Endodermal cell (in vitro differentiated cells): ENCODE data around the gene GABPA. TPM values are rescaled to one million over a fixed set of nuclear protein-coding genes. Genes with fewer than 3 reads are reported as not detected.

ENCODE experiments used
- DNase-seq: peaks from one replicate; pipeline ENCODE4 v3.0.0-alpha.2; 2017
- H3K27ac ChIP-seq: 2 replicates; pipeline ENCODE4 v1.5.1; 2013; ENCODE audit warnings: mild to moderate bottlenecking, low read depth, low read length, moderate library complexity
- H3K27me3 ChIP-seq: 2 replicates; pipeline ENCODE4 v1.6.1; 2013; ENCODE audit warnings: mild to moderate bottlenecking, low read length, moderate library complexity; ENCODE audit not compliant: insufficient read depth, control insufficient read depth, poor library complexity, severe bottlenecking
- H3K36me3 ChIP-seq: 2 replicates; pipeline ENCODE4 v1.7.0; 2013; ENCODE audit warnings: mild to moderate bottlenecking, low read length, moderate library complexity; ENCODE audit not compliant: control insufficient read depth, insufficient read depth
- H3K4me1 ChIP-seq: one replicate; pipeline ENCODE4 v1.7.0; 2013; ENCODE audit warnings: low read length; ENCODE audit not compliant: control insufficient read depth, insufficient read depth
- H3K4me3 ChIP-seq: 2 replicates; pipeline ENCODE4 v1.5.1; 2013; ENCODE audit warnings: mild to moderate bottlenecking, low read length, moderate library complexity
- H3K9ac ChIP-seq: 2 replicates; pipeline ENCODE4 v1.6.1; 2013; ENCODE audit warnings: mild to moderate bottlenecking, low read length, moderate library complexity; ENCODE audit not compliant: poor library complexity, severe bottlenecking; ENCODE audit errors: extremely low read depth
- H3K9me3 ChIP-seq: 2 replicates; pipeline ENCODE4 v1.6.1; 2013; ENCODE audit warnings: mild to moderate bottlenecking, low read length, moderate library complexity; ENCODE audit not compliant: control insufficient read depth
- H3K27ac Mint-ChIP-seq: 2 replicates; pipeline ENCODE4 v1.8.0; 2020; ENCODE audit warnings: mixed read lengths
- H3K27me3 Mint-ChIP-seq: 2 replicates; pipeline ENCODE4 v1.8.0; 2021; ENCODE audit warnings: mild to moderate bottlenecking, mixed read lengths; ENCODE audit not compliant: insufficient read depth
- H3K36me3 Mint-ChIP-seq: 2 replicates; pipeline ENCODE4 v1.8.0; 2020; ENCODE audit warnings: low read depth, mixed read lengths
- H3K4me1 Mint-ChIP-seq: 2 replicates; pipeline ENCODE4 v1.8.0; 2020; ENCODE audit warnings: mixed read lengths
- H3K4me3 Mint-ChIP-seq: 2 replicates; pipeline ENCODE4 v1.8.0; 2020; ENCODE audit warnings: mild to moderate bottlenecking, moderate library complexity, mixed read lengths
- H3K9me3 Mint-ChIP-seq: 2 replicates; pipeline ENCODE4 v1.8.0; 2020; ENCODE audit warnings: mild to moderate bottlenecking, mixed read lengths
- WGBS, 2 experiments: methylation state at CpG; one replicate each; pipeline versions ENCODE4 v1.1.5 to v1.1.7; 2013; ENCODE audit warnings: missing lambda C conversion rate in 2 of 2, mixed read lengths in 1 of 2; ENCODE audit not compliant: insufficient coverage in 1 of 2, insufficient read length in 1 of 2; 5-methylcytosine and 5-hydroxymethylcytosine counted together
- total RNA-seq, 2 donors: library from RNA; stranded (reverse); fragmentation: NEBNext Ultra II Directional in 1 of 2; extraction: Animal tissue kit (Norgen Biotek cat#: 25700) in 1 of 2; gene quantifications; 2 replicates in 1 of 2; 3 replicates in 1 of 2; pipeline ENCODE4 v1.2.1, GENCODE V29; 2021
- TF ChIP-seq, protein P1 (sequence below): fragments of 200-600 bp; sonication (generic); conservative IDR thresholded peaks from 2 replicates; pipeline ENCODE4 v1.5.0; 2021; ENCODE audit warnings: antibody characterized with exemption, mild to moderate bottlenecking

The GABPA gene
- total RNA-seq, 2 donors from 2014 or later: 30.4 to 35.3 TPM

DNA sequence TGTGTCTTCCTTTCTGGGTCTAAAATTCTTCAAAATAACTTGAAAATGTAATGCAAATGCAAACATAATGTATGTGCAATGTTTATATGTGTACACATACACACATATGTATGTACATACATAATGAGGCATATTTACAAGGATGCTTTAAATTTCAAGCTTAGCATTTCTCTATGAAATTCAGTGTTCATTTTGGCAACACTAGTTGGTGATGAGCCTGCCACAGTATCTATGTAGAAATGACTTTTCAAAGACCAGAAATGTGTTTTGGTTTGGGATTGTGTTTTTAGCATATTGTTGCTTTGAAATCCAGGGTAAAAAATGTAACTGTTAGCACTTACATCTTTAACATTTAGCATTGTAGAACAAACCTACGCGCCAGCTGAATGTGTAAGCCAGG, 10.1 kb downstream of the GABPA start:
- Histone ChIP-seq H3K9me3 (no peaks in the 10 kb centered on the region), H3K4me1 (no peaks in the 10 kb centered on the region), H3K4me3 (no peak overlapping the region), H3K27me3 (no peaks in the 10 kb centered on the region), H3K36me3 (peaks cover 49% of the 10 kb centered on the region), H3K9ac (no peak overlapping the region), H3K27ac (no peak overlapping the region)
- Mint-ChIP-seq H3K4me3 (no peak overlapping the region), H3K36me3 (peaks cover 45% of the 10 kb centered on the region), H3K27me3 (no peaks in the 10 kb centered on the region), H3K9me3 (no peaks in the 10 kb centered on the region), H3K27ac (no peak overlapping the region), H3K4me1 (no peaks in the 10 kb centered on the region)
- 100% methylated on average over 1 of the region's 2 CpGs; no CpG with 5 or more reads in 1 of the 2 experiments for WGBS, 2 experiments
- TF ChIP-seq, protein P1, sequence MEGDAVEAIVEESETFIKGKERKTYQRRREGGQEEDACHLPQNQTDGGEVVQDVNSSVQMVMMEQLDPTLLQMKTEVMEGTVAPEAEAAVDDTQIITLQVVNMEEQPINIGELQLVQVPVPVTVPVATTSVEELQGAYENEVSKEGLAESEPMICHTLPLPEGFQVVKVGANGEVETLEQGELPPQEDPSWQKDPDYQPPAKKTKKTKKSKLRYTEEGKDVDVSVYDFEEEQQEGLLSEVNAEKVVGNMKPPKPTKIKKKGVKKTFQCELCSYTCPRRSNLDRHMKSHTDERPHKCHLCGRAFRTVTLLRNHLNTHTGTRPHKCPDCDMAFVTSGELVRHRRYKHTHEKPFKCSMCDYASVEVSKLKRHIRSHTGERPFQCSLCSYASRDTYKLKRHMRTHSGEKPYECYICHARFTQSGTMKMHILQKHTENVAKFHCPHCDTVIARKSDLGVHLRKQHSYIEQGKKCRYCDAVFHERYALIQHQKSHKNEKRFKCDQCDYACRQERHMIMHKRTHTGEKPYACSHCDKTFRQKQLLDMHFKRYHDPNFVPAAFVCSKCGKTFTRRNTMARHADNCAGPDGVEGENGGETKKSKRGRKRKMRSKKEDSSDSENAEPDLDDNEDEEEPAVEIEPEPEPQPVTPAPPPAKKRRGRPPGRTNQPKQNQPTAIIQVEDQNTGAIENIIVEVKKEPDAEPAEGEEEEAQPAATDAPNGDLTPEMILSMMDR: no peak
- no peak for DNase-seq

DNA sequence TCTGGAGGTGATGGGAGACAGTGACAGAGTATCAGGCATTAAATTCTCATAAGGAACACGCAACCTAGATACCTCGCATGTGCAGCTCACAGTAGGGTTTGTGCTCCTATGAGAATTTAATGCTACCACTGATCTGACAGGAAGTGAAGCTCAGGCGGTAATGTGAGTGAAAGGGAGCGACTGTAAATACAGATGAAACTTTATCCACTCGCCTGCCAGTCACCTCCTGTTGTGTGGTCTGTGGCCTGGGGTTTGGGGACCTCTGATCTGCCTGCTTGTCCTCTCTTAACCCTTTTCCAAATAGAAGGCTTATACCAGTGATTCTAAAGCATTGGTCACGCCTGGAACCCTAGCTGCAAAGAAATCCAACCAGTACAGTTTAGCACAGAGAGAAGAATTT, 15.3 kb downstream of the GABPA start:
- H3K4me3 Mint-ChIP-seq: no peak overlapping the region

DNA sequence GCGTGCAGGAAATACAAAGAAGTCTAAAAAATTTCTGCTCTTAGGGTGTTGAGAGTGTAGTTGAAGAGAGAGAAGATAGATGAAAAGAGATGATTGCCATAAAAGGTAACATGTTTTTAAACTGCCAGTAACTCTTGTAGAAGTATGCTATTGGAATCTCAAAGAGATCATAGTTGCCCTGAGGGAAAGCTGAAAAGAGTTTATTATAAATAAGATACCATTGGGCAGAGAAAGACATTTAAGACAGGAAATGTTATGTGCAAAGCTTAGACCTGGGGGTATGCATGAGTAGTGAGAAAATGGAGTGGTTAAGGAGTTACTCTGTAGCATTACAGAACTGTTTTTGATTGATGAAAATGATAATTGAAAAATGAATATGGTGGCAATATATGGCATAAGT, 17.6 kb downstream of the GABPA start:
- Histone ChIP-seq H3K9ac (no peak overlapping the region), H3K36me3 (peaks cover 60% of the 10 kb centered on the region), H3K4me1 (no peaks in the 10 kb centered on the region), H3K9me3 (no peaks in the 10 kb centered on the region), H3K27ac (no peak overlapping the region), H3K4me3 (no peak overlapping the region), H3K27me3 (no peaks in the 10 kb centered on the region)
- Mint-ChIP-seq H3K4me1 (peaks cover 4% of the 10 kb centered on the region), H3K36me3 (peaks cover 50% of the 10 kb centered on the region), H3K27ac (no peak overlapping the region), H3K4me3 (no peak overlapping the region), H3K27me3 (no peaks in the 10 kb centered on the region), H3K9me3 (no peaks in the 10 kb centered on the region)
- TF ChIP-seq, protein P1: no peak
- no peak for DNase-seq
- WGBS, 2 experiments: 96 to 100% methylated on average over 1 of the region's 1 CpG

More for the DNA sequence above, 15.3 kb downstream of the GABPA start:
- 83 to 84% methylated on average over 2 to 6 of the region's 6 CpGs for WGBS, 2 experiments
- peaks cover 45% of the 10 kb centered on the region for H3K36me3 Mint-ChIP-seq
- Histone ChIP-seq H3K27ac (no peak overlapping the region), H3K4me1 (no peaks in the 10 kb centered on the region), H3K27me3 (no peaks in the 10 kb centered on the region), H3K9me3 (no peaks in the 10 kb centered on the region), H3K9ac (no peak overlapping the region), H3K36me3 (peaks cover 63% of the 10 kb centered on the region), H3K4me3 (no peak overlapping the region)
- peaks cover 4% of the 10 kb centered on the region for H3K4me1 Mint-ChIP-seq
- no peaks in the 10 kb centered on the region for H3K9me3 Mint-ChIP-seq
- no peaks in the 10 kb centered on the region for H3K27me3 Mint-ChIP-seq
- H3K27ac Mint-ChIP-seq: no peak overlapping the region
- DNase-seq: no peak
- TF ChIP-seq, protein P1: no peak
